HS-5 (cell line): Measurements from ENCODE around the gene PERP.
"Not testable (repeated sequence)": the region's sequence is repeated elsewhere in the genome, so short reads cannot be mapped to it uniquely, and the experiment has no call there.

Experiments
- DNase-seq: peaks from one replicate; pipeline ENCODE4 v3.0.0-alpha.2; 2012; ENCODE audit warnings: low read depth

Gene PERP

DNA sequence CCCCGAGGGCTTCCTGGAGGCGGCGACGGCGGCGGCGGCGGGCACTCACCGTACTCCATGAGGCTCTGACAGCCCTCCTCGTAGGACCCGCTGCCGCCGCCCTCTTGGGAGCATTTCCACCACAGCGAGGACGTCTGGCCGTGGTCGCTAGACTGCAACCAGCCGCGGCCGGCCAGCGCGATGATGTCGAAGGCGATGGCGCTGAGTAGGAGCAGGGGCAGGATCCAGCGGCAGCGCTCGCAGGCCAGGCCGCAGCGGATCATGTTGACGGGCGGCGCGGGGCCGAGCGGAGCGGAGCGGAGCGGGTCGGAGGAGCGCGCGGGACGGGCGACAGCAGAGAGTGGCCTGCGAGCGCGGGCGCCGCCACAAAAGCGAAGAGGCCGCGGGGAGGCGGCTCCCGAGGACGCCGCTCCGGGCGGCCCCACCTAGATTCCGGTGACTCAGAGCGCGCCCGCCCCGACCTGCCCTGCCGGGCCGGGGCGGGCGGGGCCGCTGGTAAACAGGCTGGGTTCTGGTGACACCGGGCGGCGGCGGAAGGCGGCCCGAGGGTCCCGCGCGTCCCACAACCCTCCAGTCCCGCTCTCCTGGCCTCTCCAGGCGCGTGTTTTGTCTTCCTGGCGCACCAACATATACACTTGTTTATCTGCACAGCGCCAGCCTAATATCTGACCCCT is at the start of gene PERP:
TSS of gene PERP (minus strand) at position 342 of the 674 bp plus-strand sequence. CDS start at position 263, 79 bp downstream.
- no peak for DNase-seq

DNA sequence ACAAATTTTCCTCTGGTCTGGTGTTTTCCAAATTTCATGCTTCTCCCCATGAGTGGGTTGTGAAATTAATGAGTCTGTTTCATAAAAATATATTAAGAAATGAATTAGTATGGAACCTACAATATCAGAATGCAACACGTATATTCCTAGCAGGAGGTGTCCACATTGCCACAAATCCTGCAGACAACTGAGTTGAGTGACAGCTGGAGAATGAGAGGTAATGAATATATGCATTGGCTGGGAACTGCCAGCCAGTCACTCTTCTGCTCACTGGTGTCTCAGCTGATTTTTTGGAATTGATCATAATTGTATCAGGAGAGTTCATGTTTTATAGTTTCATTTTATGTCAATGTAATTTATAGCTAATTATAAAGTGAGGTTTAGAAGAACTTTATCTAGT is 48.2 kb upstream of the PERP start:
- DNase-seq, result no peak

DNA sequence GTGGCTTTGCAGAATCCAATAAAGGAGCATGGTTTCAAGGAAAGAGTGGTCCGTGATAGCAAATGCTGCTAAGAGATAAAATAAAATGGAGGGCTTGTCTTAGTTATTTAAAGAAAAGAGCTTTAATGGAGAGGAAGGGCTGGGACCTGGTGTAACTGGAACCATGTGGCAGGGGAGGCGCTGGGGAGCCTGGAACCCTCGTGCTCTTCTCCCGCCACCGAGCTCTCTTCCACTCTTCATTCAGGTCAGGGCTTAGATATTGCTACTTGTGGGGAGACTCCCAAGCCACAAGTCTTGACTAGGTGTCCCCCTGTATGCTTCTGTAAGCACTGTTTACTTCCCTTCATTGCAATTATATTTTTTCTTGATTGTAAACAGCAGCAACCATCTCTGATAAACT is 39.3 kb upstream of the PERP start:
- no peak for DNase-seq

DNA sequence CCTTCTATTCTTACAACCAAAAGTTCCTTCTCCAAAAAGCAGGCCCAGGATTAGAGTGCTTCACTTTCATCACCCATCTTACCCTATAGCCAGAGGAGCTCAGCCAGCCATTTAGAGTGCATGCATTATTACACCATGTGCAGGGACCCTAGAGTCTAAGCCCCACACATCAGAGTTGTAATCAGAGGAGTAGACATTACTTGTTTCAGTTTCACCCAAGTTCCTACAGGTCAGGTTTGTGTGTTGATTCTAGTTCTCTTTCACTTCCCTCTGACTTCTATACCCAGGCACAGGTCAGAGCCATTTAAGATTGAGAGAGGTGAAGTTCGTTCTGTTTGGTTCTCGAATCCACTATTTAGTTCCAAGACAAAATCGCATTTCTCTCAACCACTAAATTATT is 38.2 kb upstream of the PERP start:
- no peak for DNase-seq

DNA sequence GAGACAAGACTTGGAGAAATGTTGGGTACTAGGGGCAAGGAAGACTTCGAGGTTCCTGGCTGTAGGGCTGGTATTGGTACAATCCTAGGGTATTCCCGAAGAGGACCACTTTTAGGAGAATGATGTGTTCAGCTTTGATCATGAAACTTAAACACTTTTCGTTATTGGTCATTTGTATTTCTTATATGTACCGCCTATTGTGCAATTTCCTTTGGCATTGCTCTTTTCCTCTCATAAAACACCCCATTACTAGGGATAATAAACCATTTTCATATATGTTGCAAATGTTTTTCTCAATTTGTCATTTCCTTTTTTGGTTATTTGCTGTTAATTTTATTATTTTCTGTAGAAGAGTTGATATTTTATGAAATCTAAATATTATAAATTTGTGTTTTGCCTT is 35.6 kb upstream of the PERP start:
- DNase-seq, result no peak

DNA sequence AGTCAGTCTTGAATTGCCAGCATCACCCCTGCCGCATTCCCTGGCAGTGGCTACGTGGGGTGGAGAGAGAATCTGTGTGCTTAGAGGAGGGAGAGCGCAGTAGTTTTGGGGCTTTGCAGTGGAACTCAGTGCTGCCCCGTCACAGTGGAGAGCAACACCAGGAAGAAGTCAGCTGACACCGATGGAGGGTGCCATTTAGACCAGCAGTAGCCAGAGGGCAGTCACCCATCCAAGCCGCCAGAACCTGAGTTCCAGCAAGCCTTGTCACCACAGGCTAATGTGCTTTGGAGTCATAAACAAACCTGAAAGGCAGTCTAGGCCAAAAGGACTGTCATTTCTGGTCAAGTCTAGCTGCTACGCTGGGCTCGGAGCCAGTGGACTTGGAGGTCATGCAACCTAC is 22.0 kb upstream of the PERP start:
- DNase-seq, result no peak

DNA sequence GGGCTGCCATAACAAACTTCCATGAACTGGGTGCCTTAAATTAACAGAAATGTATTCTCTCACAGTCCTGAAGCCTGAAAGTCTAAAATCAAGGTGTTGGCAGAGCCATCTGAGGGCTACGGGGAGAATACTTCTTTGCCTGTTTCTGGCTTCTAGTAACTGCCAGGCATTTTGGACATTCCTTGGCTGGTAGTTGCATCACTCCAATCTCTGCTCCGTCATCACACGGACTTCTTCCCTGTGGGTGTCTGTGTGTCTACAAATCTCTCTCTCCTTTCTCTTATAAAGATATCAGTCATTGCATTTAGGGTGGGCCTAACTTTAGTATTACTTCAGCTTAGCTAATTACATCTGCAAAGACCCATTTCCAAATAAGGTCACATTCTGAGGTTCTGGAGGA is 20.9 kb upstream of the PERP start:
- DNase-seq, result no peak

DNA sequence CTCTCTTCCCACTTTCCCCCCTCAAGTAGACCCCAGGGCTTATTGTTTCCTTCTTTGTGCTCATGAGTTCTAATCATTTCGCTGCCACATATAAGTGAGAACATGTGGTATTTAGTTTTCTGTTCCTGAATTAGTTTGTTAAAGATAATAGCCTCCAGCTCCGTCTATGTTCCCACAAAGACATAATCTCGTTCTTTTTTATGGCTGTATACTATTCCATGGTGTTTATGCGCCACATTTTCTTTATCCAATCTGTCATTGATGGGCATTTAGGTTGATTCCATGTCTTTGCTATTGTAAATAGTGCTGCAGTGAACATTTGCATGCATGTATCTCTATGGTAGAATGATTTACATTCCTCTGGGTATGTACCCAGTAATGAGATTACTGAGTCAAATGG is 16.9 kb upstream of the PERP start:
- no peak for DNase-seq

DNA sequence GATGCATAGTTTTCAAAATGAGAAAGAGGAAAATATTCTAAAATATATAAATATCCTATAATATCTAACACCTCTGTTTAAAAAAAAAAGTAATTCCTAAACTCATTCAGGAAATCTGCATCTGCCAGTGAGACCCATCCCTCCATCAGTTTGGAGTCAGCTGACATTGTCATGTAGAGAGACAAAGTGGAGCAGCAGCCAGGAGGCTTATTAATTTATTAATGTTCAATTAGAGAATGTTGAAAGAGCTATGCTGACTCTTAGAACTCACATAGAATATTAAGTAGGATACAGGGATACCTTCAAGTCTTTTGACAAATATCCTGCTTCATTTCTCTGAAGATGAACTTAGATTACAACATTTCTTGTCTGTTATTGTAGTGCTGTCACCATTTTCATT is 12.8 kb upstream of the PERP start:
- no peak for DNase-seq

DNA sequence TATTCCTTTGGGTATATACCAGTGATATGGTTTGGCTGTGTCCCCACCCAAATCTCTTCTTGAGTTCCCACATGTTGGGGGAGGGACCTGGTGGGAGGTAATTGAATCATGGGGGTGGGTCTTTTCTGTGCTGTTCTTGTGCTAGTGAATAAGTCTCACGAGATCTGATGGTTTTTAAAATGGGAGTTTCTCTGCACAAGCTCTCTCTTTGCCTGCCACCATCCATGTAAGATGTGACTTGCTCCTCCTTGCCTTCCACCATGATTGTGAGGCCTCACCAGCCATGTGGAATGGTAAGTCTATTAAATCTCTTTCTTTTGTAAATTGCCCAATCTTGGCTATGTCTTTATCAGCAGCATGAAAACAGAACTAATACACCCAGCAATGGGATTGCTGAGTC is 12.0 kb upstream of the PERP start:
- not testable (repeated sequence) for DNase-seq

DNA sequence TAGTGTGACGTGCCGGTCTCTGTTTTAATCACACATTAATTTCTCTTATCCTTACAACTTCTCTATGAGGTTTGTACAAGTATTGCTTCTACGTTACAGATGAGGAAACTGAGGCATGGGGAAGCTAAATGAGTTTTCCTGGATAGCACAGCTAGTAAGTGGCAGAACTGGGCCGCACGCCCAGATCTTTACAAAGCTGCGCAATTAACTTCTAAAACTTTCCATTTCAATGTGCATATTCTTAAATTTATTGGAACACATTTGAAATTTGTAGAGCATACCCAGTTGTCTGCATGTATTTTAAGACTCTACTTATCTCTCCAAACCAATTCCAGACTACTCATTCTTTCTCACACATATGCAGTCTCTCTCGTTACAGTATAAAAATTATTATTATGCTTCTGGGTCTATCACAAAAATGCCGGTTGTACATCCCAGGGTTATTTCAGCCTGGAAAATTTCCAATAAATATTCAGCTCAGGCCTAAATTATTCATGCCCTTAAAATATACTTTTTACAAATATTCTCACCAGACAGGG is 10.2 kb upstream of the PERP start:
- no peak for DNase-seq

DNA sequence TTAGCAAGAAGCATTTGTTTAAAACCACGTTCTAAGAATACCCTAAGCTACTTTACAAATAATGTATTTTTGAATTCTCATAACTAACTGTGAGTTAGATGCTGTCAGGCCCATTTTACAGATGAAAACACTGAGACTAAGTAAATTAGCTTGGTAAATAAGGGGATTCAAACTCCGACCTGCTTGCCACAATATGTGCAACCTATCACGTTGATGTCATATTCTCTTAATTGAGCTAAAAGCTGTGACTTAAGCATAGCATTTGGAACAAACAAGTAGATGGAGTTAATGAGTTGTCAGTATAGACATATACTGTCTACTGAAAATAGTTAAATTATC is 9.4 kb upstream of the PERP start:
- no peak for DNase-seq

DNA sequence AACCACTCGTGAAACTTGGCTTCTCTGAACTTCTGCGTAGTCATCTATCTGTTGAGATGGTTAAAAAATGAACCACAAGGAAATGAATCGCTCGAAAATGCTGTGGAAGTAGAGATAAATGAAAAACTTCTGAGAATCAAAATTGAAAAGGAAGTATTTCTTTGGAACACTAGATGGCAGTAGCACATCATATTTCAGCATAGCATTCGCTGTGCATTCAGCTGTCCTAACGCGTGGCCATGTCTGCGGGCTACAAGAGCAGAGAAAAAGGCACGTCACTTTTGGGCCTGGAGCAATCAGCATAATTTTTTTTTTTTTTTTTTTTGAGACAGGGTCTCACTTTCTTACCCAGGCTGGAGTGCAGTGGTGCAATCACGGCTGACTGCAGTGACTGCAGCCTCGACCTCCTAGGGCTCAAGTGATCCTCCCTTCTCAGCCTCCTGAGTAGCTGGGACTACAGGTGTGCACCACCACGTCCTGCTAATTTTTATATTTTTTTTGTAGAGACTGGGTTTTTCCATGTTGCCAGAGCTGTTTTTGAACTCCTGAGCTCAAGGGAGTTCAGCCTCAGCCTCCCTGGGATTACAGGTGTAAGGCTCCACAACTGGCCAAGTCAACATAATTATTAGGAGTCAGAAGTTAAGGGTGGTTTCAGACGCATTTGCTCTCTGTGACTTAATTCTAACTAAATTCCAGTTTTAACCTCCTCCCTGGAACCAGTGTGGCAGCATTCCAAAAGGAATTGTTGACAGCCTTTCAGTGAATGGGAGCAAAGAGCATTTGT is 8.8 kb upstream of the PERP start:
- DNase-seq, result no peak

DNA sequence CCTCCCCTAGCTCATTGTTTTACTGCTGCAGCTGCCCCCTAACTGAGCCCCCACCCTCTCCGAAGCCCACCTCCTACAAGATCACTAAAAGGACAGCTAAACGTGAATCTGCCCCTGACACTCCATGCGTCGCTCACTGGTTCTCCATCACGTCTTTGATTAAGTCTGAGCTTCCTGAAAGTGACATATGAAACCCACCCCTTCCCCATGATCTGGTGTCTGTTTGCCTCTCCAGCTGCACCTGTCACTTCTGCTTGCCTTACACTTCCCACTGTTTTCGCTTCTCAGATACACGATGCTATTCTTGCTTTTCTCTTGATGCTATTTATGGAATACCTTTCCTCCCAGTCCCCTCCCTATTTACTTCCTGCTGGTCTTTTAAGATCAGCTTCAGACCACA is 8.0 kb upstream of the PERP start:
- DNase-seq, result no peak

DNA sequence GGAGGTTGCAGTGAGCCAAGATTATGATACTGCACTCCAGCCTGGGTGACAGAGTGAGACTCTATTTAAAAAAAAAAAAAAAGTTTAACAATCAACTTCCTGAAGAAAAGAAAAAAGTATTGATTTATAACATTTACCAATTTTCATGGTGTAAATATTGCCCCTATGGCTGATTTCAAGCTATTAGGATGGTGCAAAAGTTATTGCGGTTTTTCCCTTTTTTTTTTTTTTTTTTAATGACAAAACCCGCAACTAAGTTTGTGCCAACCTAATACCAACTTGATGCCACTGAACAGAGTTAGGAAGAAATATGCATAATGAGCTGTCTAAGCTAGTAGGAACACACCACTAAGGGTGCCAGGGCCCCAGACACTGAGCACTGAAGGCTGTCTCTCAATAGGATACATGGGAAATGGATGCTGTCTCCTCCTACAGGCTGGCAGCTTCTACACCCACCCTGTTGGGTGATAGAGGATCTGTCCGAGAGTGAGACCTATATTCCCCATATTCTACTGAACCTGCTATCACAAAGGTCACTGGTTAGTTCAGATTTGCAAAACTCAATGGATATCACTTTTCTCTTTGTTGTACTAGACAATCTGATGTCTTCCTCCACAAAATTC is 6.5 kb upstream of the PERP start:
- DNase-seq, result no peak

DNA sequence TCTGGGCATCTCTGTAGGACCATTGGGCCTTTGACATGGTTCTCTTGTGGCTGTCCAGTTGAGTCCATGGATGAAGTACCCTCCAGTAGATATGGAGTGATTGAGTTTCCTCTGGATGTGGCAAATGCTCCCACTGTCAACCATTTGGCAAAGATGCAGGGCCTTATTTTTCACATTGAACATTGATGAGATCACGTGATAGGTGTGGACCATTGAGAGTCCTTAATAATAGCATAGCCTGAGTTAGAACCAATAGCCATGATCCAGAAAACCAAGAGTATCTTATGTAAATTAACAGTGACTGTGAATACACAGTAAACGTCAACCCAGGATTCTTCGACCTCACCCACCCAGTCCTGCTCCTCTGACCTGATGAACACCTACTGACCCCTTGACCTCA is 3.0 kb upstream of the PERP start:
- no peak for DNase-seq

DNA sequence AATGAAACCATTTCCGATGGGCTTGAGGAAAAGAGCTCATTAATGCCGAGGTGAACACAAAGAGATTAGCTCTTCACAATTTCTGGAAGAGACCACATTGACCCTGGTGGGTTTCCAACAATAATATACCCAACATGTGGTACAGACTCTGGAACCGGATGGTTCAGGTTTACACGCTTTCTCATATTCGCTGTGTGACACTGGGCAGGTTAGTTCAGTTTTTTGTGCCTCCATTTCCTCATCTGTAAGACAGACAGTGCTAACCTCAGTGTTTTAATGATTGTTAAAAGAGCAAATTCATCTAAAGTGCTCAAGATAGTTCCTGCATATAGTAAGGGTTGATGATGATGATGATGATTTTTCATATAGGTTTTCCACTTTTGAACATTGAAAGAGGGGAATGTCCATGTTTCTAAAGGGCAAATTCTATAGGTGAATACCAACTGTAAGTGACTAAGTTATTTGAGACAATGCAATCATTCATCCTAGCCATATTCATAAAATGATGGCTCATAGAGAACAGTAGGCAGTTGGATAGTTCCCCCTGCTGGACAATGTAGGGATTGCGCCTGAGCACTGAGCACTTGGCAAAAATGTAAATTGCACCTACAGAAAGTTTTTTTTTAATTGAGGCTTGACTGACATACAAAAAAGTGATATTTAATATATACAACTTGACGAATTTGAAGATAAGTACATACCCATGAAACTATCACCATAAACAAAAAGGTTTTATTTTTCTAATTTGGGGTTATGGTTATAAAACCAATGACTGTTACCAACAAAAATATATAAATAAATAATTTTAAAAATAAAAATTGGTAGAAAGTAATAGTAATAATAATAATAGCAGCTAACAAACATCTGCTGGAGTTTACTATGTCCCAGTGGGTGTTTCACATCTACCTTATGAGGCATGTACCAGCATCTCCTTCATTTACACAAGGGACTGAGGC is 2.1 kb upstream of the PERP start:
- peak; percentile 64 for DNase-seq

DNA sequence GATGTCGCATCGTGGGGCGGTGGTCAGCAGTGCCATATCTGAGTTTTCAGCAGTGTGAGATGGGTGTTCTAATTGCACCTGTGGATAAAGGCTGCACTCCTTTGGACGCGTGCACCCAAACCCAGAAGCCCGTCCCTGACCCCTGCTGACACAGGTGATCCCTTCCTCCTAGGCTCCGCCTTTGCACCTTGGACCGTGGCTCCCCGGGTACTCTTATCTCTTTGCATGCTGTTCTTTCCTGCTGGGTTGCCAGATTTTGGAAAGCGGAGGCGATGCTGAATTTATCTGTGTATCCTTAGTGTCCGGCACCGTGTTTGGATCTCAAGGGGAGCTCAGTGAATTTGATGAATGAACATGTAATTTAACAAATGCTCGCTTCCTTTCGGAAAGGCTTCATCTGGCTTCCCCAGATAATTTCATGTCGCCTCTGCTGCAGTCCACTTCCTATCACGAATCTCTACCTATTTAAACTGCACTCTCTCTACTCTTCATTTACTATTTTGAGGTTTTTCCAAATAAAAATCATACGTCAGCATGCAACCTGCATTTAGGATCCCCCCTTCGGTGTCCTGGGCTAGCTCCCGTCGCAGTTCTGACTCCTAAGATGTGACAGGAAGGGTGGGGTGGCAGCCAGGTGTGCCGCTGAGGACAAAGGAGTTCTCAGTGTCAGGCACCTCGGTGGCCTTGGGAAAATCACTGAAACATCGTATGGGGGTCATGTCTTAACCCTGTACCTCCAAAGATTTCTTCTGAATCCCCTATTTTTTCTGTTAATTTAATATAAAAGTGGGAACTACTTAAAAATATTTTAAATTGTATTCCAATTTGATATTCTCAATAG is 753 bp upstream of the PERP start:
- DNase-seq, result no peak

DNA sequence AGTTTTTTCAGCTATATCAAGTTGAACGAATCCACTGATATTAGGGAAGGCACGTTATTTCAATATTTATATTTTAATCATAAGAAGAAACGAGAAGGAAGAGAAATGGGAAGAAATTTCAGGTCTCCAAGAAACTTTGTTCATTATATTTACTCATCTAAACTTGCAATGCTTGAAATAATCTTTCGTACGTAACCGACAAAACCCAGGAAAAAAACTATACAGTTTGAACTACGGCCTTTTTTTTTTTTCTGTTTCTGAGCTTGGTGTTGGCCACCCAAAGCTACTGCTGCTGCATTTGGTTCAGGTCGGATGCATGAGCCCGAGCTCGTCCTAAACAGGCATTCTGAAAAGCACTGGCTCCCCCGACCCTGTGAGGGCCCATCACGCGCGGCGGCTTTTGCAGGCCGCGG is 548 bp downstream of the PERP start:
- no peak for DNase-seq

DNA sequence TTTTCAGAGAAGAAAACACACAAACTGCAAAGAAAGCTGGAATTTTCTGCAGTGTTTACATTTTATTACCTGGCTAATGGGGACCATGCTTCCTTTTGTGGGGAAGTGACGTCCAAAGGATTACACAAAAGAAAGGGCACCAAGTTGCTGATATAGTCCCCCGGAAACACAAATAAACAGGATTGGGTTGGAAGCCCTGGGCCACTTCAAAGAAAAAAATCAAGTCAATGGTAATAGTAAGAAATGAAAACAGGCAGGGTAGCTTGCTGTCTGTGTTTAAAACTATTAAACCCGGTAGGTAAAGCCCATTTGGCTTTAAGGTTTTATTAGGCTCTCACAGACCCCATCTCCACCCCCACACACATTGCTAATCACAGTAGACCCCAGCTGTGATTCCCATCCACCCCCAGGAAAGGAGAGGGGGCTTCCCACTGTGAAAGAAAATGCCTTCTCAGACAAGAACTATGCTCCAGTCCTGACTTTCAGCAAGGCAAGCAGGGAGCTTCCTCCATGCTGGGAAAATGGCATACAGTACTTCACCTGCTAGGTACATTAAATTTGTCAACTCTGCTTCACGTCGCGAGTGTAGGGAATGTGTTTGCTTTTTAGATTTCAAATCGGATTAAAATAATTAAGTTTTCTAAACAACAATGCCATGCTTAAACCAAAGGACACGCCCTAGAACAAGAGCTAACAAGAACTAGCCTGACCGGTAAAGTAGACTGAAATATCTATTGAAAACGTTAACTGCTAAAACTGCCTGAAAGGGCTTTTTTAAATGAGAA is 1.1 kb downstream of the PERP start:
- no peak for DNase-seq
